Measurements from ENCODE around the gene HCN3. TPM values are rescaled to one million over a fixed set of nuclear protein-coding genes. Genes with fewer than 3 reads are reported as not detected.

Gene HCN3
- total RNA-seq, 1 experiment from 2014 or later = 1.6 TPM

- Histone ChIP-seq H3K27me3 (no peaks in the 10 kb centered on the region), H3K9me3 (replicated peaks) (no peaks in the 10 kb centered on the region), H3K4me1 (peaks cover 4% of the 10 kb centered on the region; the same call in 1 of the 2 replicates), H3K27ac (no peak overlapping the region), H3K4me3 (no peak overlapping the region), H3K36me3 (no peaks in the 10 kb centered on the region)
- DNase-seq = no peak
These were observed 29.4 kb upstream of the HCN3 start for GRCh38 chr1:155247667-155248553.

- Histone ChIP-seq H3K27me3 (no peaks in the 10 kb centered on the region), H3K4me1 (peaks cover 1% of the 10 kb centered on the region; the same call in 1 of the 2 replicates), H3K9me3 (replicated peaks) (no peaks in the 10 kb centered on the region), H3K4me3 (no peak overlapping the region), H3K36me3 (no peaks in the 10 kb centered on the region), H3K27ac (no peak overlapping the region)
- no peak for DNase-seq
These were observed 27.0 kb upstream of the HCN3 start for GRCh38 chr1:155250246-155250632.

GRCh38 chr1:155250633-155251449 lies 26.4 kb upstream of the HCN3 start:
- no peaks in the 10 kb centered on the region for H3K36me3 ChIP-seq
- H3K4me3 ChIP-seq = no peak overlapping the region
- H3K9me3 ChIP-seq (replicated peaks) = no peaks in the 10 kb centered on the region
- DNase-seq = peak; percentile 93 to 95
- no peak overlapping the region for H3K27ac ChIP-seq
- no peaks in the 10 kb centered on the region for H3K4me1 ChIP-seq
- no peaks in the 10 kb centered on the region for H3K27me3 ChIP-seq

- Histone ChIP-seq H3K4me1 (no peaks in the 10 kb centered on the region), H3K9me3 (replicated peaks) (no peaks in the 10 kb centered on the region), H3K27ac (no peak overlapping the region), H3K36me3 (no peaks in the 10 kb centered on the region), H3K27me3 (no peaks in the 10 kb centered on the region), H3K4me3 (no peak overlapping the region)
- DNase-seq = no peak
These were observed 25.7 kb upstream of the HCN3 start for GRCh38 chr1:155251566-155251965.

GRCh38 chr1:155253208-155253607 lies 24.1 kb upstream of the HCN3 start:
- Histone ChIP-seq H3K4me1 (no peaks in the 10 kb centered on the region), H3K9me3 (replicated peaks) (no peaks in the 10 kb centered on the region), H3K27me3 (no peaks in the 10 kb centered on the region), H3K27ac (no peak overlapping the region), H3K36me3 (no peaks in the 10 kb centered on the region), H3K4me3 (no peak overlapping the region)
- no peak for DNase-seq

- H3K27ac ChIP-seq = no peak overlapping the region
- no peak for DNase-seq
These were observed 23.5 kb upstream of the HCN3 start for GRCh38 chr1:155253797-155254196.

GRCh38 chr1:155254228-155254713 lies 23.0 kb upstream of the HCN3 start:
- Histone ChIP-seq H3K4me1 (no peaks in the 10 kb centered on the region), H3K27me3 (no peaks in the 10 kb centered on the region)
- DNase-seq = no peak

More at GRCh38 chr1:155253797-155254196, 23.5 kb upstream of the HCN3 start:
- no peaks in the 10 kb centered on the region for H3K4me1 ChIP-seq
- H3K27me3 ChIP-seq = no peaks in the 10 kb centered on the region
- H3K4me3 ChIP-seq = no peak overlapping the region
- H3K9me3 ChIP-seq (replicated peaks) = no peaks in the 10 kb centered on the region
- H3K36me3 ChIP-seq = no peaks in the 10 kb centered on the region

GRCh38 chr1:155254714-155255242 lies 22.5 kb upstream of the HCN3 start:
- H3K27ac ChIP-seq = peak overlapping the region; percentile 59

More at GRCh38 chr1:155254228-155254713, 23.0 kb upstream of the HCN3 start:
- Histone ChIP-seq H3K36me3 (no peaks in the 10 kb centered on the region), H3K4me3 (peak overlapping the region; percentile 73), H3K27ac (no peak overlapping the region), H3K9me3 (replicated peaks) (no peaks in the 10 kb centered on the region)

GRCh38 chr1:155255243-155256007 lies 21.8 kb upstream of the HCN3 start, which contains the start of gene ENTREP3:
ENTREP3 (minus strand) TSS chr1:155255483; CDS start chr1:155254877, 606 bp downstream.
- no peaks in the 10 kb centered on the region for H3K4me1 ChIP-seq
- H3K9me3 ChIP-seq (replicated peaks) = no peaks in the 10 kb centered on the region
- peak; percentile 92 to 94 for DNase-seq
- peak within 1 kb of the TSS; percentile 73 for H3K4me3 ChIP-seq
- H3K36me3 ChIP-seq = no peaks in the 10 kb centered on the region
- peak within 1 kb of the TSS; percentile 59 for H3K27ac ChIP-seq
- no peaks in the 10 kb centered on the region for H3K27me3 ChIP-seq

More at GRCh38 chr1:155254714-155255242, 22.5 kb upstream of the HCN3 start:
- H3K4me3 ChIP-seq = peak overlapping the region; percentile 73
- DNase-seq = peak; percentile 33 to 39
- no peaks in the 10 kb centered on the region for H3K36me3 ChIP-seq
- H3K9me3 ChIP-seq (replicated peaks) = no peaks in the 10 kb centered on the region
- H3K27me3 ChIP-seq = no peaks in the 10 kb centered on the region
- no peaks in the 10 kb centered on the region for H3K4me1 ChIP-seq

- H3K4me1 ChIP-seq = no peaks in the 10 kb centered on the region
- no peak overlapping the region; the same call in 1 of the 2 replicates for H3K27ac ChIP-seq
- H3K4me3 ChIP-seq = peak overlapping the region; percentile 73
- no peak for DNase-seq
- no peaks in the 10 kb centered on the region for H3K27me3 ChIP-seq
- H3K36me3 ChIP-seq = no peaks in the 10 kb centered on the region
- H3K9me3 ChIP-seq (replicated peaks) = no peaks in the 10 kb centered on the region
These were observed 21.0 kb upstream of the HCN3 start for GRCh38 chr1:155256058-155256852.

- Histone ChIP-seq H3K36me3 (peaks cover 18% of the 10 kb centered on the region), H3K9me3 (replicated peaks) (no peaks in the 10 kb centered on the region), H3K27ac (no peak overlapping the region), H3K4me1 (no peaks in the 10 kb centered on the region), H3K27me3 (no peaks in the 10 kb centered on the region), H3K4me3 (no peak overlapping the region)
- no peak for DNase-seq
These were observed 17.0 kb upstream of the HCN3 start for GRCh38 chr1:155260276-155260675.

GRCh38 chr1:155261493-155261851 lies 15.8 kb upstream of the HCN3 start:
- peaks cover 29% of the 10 kb centered on the region for H3K36me3 ChIP-seq

GRCh38 chr1:155261852-155262673 lies 15.2 kb upstream of the HCN3 start, which contains the start of gene SCAMP3:
SCAMP3 (minus strand) TSS chr1:155262360; CDS start chr1:155262151, 209 bp downstream.
- no peaks in the 10 kb centered on the region for H3K4me1 ChIP-seq
- peak; percentile 96 to 98 for DNase-seq
- H3K27ac ChIP-seq = peak within 1 kb of the TSS; percentile 35
- H3K36me3 ChIP-seq = peaks cover 35% of the 10 kb centered on the region
- no peaks in the 10 kb centered on the region for H3K9me3 ChIP-seq (replicated peaks)
- no peaks in the 10 kb centered on the region for H3K27me3 ChIP-seq
- peak within 1 kb of the TSS; percentile 70 for H3K4me3 ChIP-seq

More at GRCh38 chr1:155261493-155261851, 15.8 kb upstream of the HCN3 start:
- Histone ChIP-seq H3K4me3 (peak overlapping the region; percentile 70), H3K9me3 (replicated peaks) (no peaks in the 10 kb centered on the region), H3K27ac (peak overlapping the region; percentile 35), H3K27me3 (no peaks in the 10 kb centered on the region), H3K4me1 (no peaks in the 10 kb centered on the region)
- no peak for DNase-seq

Data from SJCRH30 (cell line).